GM21423 (cell line): Measurements from ENCODE around the gene SDK1.
"Not testable (repeated sequence)": the region's sequence is repeated elsewhere in the genome, so short reads cannot be mapped to it uniquely, and the experiment has no call there.

Experiments used
- ATAC-seq: cut with Tn5 transposase; IDR thresholded peaks from one replicate; pipeline ENCODE4 v1.9.1; 2021; ENCODE audit warnings: mild to moderate bottlenecking, moderate library complexity; ENCODE audit not compliant: unreplicated experiment

The SDK1 gene

DNA sequence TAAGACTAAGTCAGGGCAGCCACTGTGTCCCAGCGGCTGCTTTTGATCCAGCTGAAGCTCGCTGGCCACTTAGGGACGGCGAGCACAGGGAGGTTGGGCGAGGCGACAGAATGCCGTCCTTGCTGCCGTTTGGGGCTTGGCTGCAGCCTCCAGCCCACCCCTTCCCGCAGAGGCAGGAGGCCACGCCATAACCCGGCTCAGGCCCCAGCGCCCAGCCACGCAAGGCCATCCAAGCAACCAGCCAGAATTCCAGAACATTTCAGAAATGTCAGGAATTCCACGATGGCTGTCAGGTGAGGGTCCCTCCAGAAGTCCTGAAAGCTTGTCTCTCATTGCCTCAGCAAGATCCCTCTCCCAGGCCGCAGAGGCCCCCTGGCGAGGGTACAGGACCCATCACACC is 901.9 kb downstream of the SDK1 start:
- no peak for ATAC-seq

DNA sequence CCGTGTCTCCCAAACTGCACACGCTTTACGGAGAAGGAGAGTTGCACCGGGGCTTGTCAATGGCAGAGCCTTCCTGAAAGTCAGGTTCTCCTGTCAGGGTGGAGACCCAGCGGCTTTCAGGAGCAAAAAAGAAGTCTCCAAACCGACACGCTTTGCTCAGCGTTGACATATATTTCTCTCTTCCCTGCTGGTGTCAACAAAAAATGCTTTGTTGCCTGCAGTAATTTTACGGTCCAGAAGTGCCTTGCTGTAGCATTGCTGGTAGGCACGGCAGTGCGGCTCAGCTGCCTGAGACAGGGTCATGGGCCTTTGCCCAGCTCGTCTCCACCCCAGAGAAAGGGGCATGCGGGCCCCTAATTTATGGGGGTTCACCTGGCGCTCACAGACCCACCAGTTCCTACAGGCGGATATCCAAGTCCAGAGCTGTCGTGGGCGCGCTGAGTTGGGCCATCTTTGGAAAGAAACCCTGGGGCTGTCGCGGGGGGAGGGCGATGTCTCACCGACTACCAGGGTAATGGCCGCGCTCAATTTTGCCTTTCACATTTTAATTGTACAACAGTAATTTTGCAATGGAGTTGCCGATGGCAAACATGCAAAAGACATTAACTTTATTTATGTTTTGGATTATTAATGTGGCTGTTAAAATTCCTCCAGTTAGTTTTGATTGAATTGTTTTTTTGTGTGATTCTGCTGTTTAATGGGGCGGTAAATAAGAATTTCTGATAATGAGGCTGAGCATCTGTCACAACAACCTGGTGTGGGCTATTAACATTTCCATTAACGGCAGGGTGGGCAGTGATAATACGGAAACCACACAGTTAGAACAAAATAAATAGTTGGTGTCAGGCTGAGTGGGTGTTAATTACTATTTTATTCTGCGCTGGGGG is 902.8 kb downstream of the SDK1 start:
- no peak for ATAC-seq

DNA sequence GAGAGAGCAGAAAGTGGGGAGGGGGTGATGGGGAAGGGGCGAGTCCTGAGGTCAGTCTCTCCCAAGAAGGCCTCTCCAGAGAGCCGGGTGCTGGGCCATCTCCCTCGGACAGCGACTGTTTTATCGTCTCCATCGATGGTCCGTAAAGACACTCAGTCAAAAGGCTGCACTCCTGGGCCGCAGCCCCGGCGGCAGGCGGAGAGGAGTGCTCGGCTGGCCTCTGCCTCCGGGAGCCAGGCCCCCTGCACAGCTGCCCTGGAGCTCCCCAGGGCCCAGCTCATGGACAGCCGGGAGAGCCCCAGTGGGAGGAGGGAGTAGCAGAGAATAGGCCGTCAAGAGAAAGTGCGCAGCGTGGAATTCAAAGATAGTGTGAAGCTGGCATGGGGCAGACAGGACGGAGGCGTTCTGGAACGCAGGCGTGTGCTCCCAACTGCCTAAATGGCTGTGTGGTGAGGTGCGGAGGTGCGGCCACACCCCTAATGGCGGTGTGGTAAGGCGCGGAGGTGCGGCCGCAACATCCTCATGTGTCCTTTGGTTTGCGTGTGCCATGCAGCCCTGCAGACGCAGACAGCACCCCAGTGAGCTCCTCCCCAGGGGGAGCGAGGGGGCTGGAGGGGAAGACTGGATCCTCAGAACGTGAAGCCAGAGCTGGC is 903.6 kb downstream of the SDK1 start:
- no peak for ATAC-seq

DNA sequence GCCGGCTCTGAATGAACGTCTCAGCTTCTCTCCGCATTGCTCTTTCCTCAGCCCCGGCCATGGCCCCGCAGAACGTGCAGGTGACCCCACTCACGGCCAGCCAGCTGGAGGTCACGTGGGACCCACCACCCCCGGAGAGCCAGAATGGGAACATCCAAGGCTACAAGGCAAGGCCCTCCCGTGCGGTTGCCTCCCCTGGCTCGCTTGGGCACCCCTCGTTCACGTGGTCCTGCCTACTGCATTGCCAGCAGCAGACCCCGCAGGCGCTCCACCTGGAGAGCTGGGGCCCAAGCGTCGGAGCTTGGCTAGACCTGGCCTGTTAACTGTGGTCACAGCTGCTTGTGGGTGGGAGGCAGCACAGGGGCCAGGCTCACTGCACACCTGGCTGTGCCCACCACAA is 904.8 kb downstream of the SDK1 start:
- ATAC-seq = no peak

DNA sequence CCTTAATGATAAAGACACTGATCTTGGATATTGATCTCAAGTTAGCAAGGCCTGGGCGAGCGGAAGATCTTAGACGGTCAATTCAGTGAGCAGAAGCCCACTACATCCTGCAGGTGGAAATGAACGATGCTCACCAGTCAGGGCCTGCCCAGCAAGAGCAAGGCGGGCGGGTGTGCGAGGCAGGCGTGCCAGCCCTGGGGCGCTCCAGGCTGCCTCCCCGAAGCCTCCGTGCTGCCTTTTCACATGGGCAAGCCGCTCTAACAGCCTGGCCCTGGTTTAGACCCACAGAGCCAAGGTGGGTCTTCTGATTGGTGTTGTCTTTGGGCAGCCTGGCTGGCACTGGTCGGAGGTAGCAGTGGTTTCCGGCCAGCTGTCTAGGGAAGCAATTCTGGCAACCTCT is 906.0 kb downstream of the SDK1 start:
- ATAC-seq = no peak

- no peak for ATAC-seq
Observed at GRCh38 chr7:4208086-4208485, 907.0 kb downstream of the SDK1 start.

DNA sequence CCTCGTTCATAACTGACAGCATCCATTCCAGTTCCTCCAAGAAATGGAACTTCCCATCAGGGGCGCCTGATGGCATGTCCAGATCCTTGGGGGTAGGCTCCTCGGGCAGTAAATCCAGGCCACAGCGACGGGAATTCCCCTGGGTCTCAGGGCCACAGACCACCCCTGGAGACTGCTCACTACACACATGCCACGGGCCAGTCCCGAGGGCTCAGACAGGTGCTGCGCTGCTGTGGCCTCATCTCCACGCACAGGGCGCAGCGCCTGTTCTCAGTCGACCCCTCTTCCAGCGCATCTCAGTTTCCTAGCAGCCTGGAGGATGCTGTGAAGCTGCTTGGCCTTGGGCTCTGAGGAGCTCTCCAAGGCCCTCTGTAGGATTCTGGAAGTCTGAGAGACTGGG is 907.5 kb downstream of the SDK1 start:
- no peak for ATAC-seq

DNA sequence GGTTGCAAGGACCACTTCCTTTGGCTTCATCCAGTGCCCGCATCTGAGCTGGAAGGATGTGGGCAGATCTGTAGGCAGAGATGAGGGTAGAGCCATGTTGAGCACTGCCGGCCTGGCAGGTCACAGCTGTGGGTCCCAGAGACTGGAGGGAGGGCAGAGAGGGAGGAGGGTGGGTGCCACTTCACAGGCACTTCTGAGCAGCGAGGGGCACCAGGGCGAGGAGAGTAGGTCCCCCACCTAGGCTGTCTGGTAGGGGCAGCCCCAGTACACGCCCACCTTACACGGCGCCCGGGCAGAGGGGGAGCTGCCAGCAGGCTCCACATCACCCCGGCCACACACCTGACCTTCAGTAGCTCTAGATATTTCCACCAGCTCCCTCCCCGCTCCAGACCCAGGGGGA is 908.1 kb downstream of the SDK1 start:
- ATAC-seq = no peak

GRCh38 chr7:4209966-4210365 is 908.9 kb downstream of the SDK1 start:
- no peak for ATAC-seq

- ATAC-seq = no peak
Observed at GRCh38 chr7:4210821-4211220, 909.8 kb downstream of the SDK1 start.

DNA sequence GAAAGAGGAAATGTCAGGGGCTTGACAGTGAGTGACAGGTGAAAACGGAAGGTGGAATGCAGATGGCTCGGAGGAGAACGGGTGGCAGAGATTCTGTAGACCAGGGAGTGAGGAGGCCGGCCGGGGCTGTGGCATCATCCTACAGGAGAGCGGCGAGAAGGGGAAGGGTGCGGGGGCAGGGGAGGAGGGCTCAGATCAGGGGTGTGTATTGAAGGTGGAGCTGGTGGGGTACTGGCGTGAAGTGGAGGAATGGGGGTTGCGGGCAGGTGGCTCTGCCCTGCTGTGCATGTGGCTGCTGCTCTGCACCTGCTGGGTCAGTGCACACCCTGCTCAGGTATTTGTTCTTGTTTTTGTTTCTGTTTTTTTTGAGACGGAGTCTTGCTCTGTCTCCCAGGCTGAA is 910.2 kb downstream of the SDK1 start:
- ATAC-seq = no peak

DNA sequence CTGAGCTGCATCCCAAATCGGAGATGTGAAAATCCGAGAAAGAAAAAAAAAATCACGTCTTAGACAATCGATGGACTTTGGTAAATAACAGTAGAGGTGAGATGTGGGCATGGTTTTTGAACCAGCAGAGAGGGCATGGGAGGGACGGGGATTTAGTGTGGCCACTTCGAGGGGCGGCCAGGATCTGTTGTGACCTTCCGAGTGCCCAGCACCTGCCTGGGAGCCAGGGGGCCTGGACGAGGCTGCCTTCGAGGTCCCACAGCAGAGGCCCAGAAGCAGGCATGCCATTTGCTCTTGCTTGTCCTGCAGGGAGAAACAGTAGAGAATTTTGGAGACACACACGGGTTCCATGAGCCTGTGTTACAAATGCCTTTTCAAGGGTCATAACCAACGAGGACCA is 911.3 kb downstream of the SDK1 start:
- ATAC-seq = no peak

DNA sequence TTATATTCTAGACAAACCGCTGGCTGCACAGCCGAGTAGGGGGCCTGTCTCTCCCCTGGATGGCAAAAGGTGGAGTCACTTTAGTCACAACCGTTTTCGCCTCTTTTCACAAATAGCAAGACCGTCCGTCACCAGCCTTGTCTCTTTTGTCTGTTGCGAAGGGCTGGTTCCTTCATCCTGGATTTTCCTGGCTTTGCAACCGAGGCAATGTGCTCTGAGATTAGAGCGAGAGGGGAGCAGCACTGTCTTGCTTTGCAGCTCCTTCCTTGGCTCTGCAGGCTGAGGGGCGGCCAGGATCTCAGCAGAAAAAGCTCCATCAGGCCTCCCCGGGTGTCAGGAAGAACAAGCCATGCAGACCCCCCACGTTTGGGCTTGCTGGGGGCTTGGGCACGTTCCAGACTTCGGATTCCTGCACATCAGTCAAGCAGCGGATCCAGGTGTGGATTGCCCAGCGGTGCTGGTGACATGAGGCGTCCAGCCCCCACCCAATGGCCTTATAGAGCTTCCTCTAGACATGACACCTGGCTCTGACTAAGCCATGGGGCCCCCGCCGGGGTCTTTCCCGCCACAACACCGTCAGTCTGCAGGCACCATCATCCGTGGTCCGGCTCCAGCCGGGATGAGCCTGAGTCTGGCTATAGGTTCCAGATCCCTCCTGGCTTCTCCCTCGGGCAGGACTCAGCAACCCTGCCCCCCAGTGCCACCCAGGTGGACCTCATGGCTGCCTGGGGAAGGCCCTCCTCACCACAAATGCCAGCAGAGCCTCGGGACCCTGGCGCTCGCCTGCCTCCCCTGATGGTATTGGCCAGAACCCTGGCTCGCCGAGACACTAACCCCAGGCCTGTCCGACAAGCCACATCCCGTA is 913.5 kb downstream of the SDK1 start:
- no peak for ATAC-seq

DNA sequence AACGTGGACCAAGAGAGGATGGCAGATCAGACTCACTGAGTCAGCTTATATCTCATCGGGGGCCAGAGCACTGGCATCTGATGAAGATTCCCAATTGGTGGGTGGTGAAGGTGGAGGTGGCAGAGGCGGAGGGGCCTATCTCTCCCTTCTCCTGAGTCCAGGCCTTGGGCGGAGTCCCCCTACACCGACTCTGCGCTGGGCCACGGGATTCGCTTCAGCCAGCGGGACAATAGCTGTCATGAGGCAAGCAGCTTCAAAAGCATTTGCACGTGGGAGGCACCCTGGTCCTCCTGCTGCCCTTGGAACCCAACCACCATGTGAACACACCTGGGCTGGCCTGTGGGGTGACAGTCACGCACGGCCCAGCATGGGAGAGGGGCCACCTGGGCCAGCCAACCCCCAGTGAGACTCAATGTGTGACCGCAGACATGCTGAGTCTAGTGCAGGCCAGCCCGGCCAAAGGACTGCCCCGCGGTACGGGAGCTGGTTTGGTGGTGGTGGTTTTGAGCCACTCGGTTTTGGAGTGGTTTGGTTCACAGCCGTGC is 914.2 kb downstream of the SDK1 start:
- no peak for ATAC-seq

DNA sequence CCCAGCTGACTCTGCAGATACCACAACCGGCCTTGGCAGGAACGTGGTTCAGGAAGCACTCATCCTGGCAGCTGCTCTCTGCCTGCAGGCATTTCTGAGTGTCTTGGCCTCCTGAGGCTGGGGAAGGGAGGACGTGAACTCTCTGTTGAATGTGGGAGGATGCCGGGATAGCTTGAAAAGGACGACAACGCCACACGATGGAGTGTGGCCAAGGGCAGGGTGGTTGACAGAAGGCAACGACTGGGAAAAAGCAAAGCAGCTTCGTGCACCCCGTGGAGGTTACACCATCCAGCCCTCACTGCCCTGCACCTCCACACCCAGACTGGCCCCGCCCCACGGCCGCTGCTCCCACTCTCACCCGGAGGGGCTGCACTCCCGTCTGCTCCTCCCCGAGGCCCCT is 915.0 kb downstream of the SDK1 start:
- ATAC-seq = no peak

- not testable (repeated sequence) for ATAC-seq
Observed at GRCh38 chr7:4217126-4217660, 916.1 kb downstream of the SDK1 start.

- no peak for ATAC-seq
Observed at GRCh38 chr7:4218481-4218880, 917.4 kb downstream of the SDK1 start.

- no peak for ATAC-seq
Observed at GRCh38 chr7:4220011-4220410, 919.0 kb downstream of the SDK1 start.

- no peak for ATAC-seq
Observed at GRCh38 chr7:4221043-4221442, 920.0 kb downstream of the SDK1 start.

GRCh38 chr7:4222676-4223075 is 921.6 kb downstream of the SDK1 start:
- no peak for ATAC-seq

- no peak for ATAC-seq
Observed at GRCh38 chr7:4225361-4225771, 924.3 kb downstream of the SDK1 start.
